H9 (cell line): ENCODE results near the gene ACTA1. TPM values are rescaled to one million over a fixed set of nuclear protein-coding genes. Genes with fewer than 3 reads are reported as not detected.

Experiments
- DNase-seq: peaks from one replicate; pipeline ENCODE4 v3.0.0-alpha.2; 2017
- H2AFZ ChIP-seq: one replicate; pipeline ENCODE4 v1.6.1; 2013; ENCODE audit warnings: mild to moderate bottlenecking, low read length, control low read depth, moderate library complexity
- H2AK5ac ChIP-seq: 2 replicates; pipeline ENCODE4 v1.6.1; 2013; ENCODE audit warnings: low read length, control low read depth, mixed read lengths; ENCODE audit not compliant: insufficient read length
- H2BK120ac ChIP-seq: one replicate; pipeline ENCODE4 v1.6.1; 2013; ENCODE audit warnings: low read depth, mild to moderate bottlenecking, low read length, control low read depth, inconsistent platforms; ENCODE audit not compliant: poor library complexity, severe bottlenecking
- H2BK12ac ChIP-seq: 2 replicates; pipeline ENCODE4 v1.6.1; 2013; ENCODE audit warnings: low read length, control low read depth, mixed read lengths, low read depth; ENCODE audit not compliant: insufficient read length
- H2BK15ac ChIP-seq: 2 replicates; pipeline ENCODE4 v1.6.1; 2013; ENCODE audit warnings: low read depth, low read length, control low read depth
- H2BK20ac ChIP-seq: one replicate; pipeline ENCODE4 v1.6.1; 2013; ENCODE audit warnings: low read depth, mild to moderate bottlenecking, low read length, control low read depth, inconsistent platforms; ENCODE audit not compliant: poor library complexity, severe bottlenecking
- H2BK5ac ChIP-seq: 2 replicates; pipeline ENCODE4 v1.6.1; 2013; ENCODE audit warnings: low read length, control low read depth, mixed read lengths; ENCODE audit not compliant: insufficient read length
- H3K14ac ChIP-seq: 2 replicates; pipeline ENCODE4 v1.6.1; 2013; ENCODE audit warnings: low read length, control low read depth; ENCODE audit not compliant: insufficient read depth
- H3K18ac ChIP-seq: 2 replicates; pipeline ENCODE4 v1.6.1; 2013; ENCODE audit warnings: low read depth, mild to moderate bottlenecking, mixed read lengths, low read length, control low read depth; ENCODE audit not compliant: insufficient read length
- H3K23ac ChIP-seq: 2 replicates; pipeline ENCODE4 v1.6.1; 2013; ENCODE audit warnings: low read length, control low read depth, mixed read lengths, low read depth; ENCODE audit not compliant: insufficient read length
- H3K23me2 ChIP-seq: 2 replicates; pipeline ENCODE4 v1.6.1; 2013; ENCODE audit warnings: low read depth, mild to moderate bottlenecking, mixed read lengths, low read length, control low read depth; ENCODE audit not compliant: insufficient read length, poor library complexity, severe bottlenecking
- H3K27ac ChIP-seq: 2 replicates; pipeline ENCODE4 v1.5.1; 2013; ENCODE audit warnings: low read length, control low read depth, mixed read lengths, low read depth; ENCODE audit not compliant: insufficient read length
- H3K27me3 ChIP-seq: 2 replicates; pipeline ENCODE4 v1.6.1; 2013; ENCODE audit warnings: low read length, control low read depth, inconsistent platforms; ENCODE audit not compliant: insufficient read depth
- H3K4ac ChIP-seq: 2 replicates; pipeline ENCODE4 v1.6.1; 2013; ENCODE audit warnings: low read depth, mild to moderate bottlenecking, control low read depth, inconsistent platforms, low read length, moderate library complexity
- H3K4me1 ChIP-seq: 2 replicates; pipeline ENCODE4 v1.6.1; 2013; ENCODE audit warnings: low read length, control low read depth, inconsistent platforms; ENCODE audit not compliant: insufficient read depth
- H3K4me2 ChIP-seq: 2 replicates; pipeline ENCODE4 v1.6.1; 2013; ENCODE audit warnings: low read length, control low read depth, mixed read lengths; ENCODE audit not compliant: insufficient read length, insufficient read depth
- H3K56ac ChIP-seq: 2 replicates; pipeline ENCODE4 v1.6.1; 2013; ENCODE audit warnings: low read depth, mild to moderate bottlenecking, mixed read lengths, low read length, control low read depth; ENCODE audit not compliant: insufficient read length
- H3K79me1 ChIP-seq: 2 replicates; pipeline ENCODE4 v1.6.1; 2013; ENCODE audit warnings: low read depth, mild to moderate bottlenecking, moderate library complexity, low read length, control low read depth, inconsistent platforms; ENCODE audit not compliant: insufficient read depth, poor library complexity, severe bottlenecking
- H3K79me2 ChIP-seq: 2 replicates; pipeline ENCODE4 v1.6.1; 2013; ENCODE audit warnings: low read length, control low read depth, inconsistent platforms; ENCODE audit not compliant: insufficient read depth
- H3K9ac ChIP-seq: 2 replicates; pipeline ENCODE4 v1.6.1; 2013; ENCODE audit warnings: low read length, control low read depth, mixed read lengths; ENCODE audit not compliant: insufficient read length; ENCODE audit errors: extremely low read depth
- H3K9me3 ChIP-seq: one replicate; pipeline ENCODE4 v1.6.1; 2013; ENCODE audit warnings: low read depth, low read length, inconsistent platforms; ENCODE audit not compliant: control insufficient read depth
- H3T11ph ChIP-seq: one replicate; pipeline ENCODE4 v1.6.1; 2013; ENCODE audit warnings: mild to moderate bottlenecking, low read length, control low read depth, inconsistent platforms
- H4K20me1 ChIP-seq: one replicate; pipeline ENCODE4 v1.6.1; 2013; ENCODE audit not compliant: control insufficient read depth, insufficient read length, insufficient read depth
- H4K5ac ChIP-seq: 2 replicates; pipeline ENCODE4 v1.6.1; 2013; ENCODE audit warnings: low read depth, mild to moderate bottlenecking, mixed read lengths, low read length, control low read depth; ENCODE audit not compliant: insufficient read length
- H4K8ac ChIP-seq: replicated peaks from 2 replicates; pipeline ENCODE4 v1.6.1; 2013; ENCODE audit warnings: low read length, control low read depth, mixed read lengths, low read depth; ENCODE audit not compliant: insufficient read length
- H4K91ac ChIP-seq: 2 replicates; pipeline ENCODE4 v1.6.1; 2013; ENCODE audit warnings: low read depth, mild to moderate bottlenecking, moderate library complexity, mixed read lengths, low read length, control low read depth; ENCODE audit not compliant: insufficient read length
- H3K27ac Mint-ChIP-seq, 3 experiments: 2 replicates in 2 of 3; 3 replicates in 1 of 3; pipeline ENCODE4 v1.8.0; 2020 to 2021; ENCODE audit warnings: mixed read lengths in 3 of 3, mild to moderate bottlenecking in 1 of 3, moderate library complexity in 1 of 3
- H3K27me3 Mint-ChIP-seq: 2 replicates; pipeline ENCODE4 v1.8.0; 2021; ENCODE audit warnings: low read depth, mild to moderate bottlenecking, moderate library complexity, mixed read lengths
- H3K36me3 Mint-ChIP-seq, 3 experiments: 2 replicates in 2 of 3; 3 replicates in 1 of 3; pipeline ENCODE4 v1.8.0; 2020 to 2021; ENCODE audit warnings: low read depth in 3 of 3, mixed read lengths in 3 of 3; ENCODE audit not compliant: insufficient read depth in 1 of 3
- H3K4me1 Mint-ChIP-seq, 2 experiments: 2 replicates each; pipeline ENCODE4 v1.8.0; 2020; ENCODE audit warnings: mixed read lengths in 2 of 2
- H3K4me3 Mint-ChIP-seq, 2 experiments: 2 replicates in 1 of 2; 3 replicates in 1 of 2; pipeline ENCODE4 v1.8.0; 2020 to 2021; ENCODE audit warnings: mild to moderate bottlenecking in 2 of 2, mixed read lengths in 2 of 2, moderate library complexity in 1 of 2
- H3K9me3 Mint-ChIP-seq, 2 experiments: 2 replicates in 1 of 2; 3 replicates in 1 of 2; pipeline ENCODE4 v1.8.0; 2020; ENCODE audit warnings: mild to moderate bottlenecking in 2 of 2, mixed read lengths in 2 of 2, moderate library complexity in 1 of 2
- CTCF ChIP-seq: fragments of 200-600 bp; sonication (generic); conservative IDR thresholded peaks from 3 replicates; pipeline ENCODE4 v1.8.0; 2021; ENCODE audit warnings: antibody characterized with exemption, mild to moderate bottlenecking
- WGBS: extraction: QIAGEN DNeasy Blood & Tissue Kit; methylation state at CpG from one replicate; pipeline ENCODE4 v1.1.7; 2013; ENCODE audit warnings: missing lambda C conversion rate, low lambda C conversion rate, mixed read lengths; ENCODE audit not compliant: insufficient read length; ENCODE audit errors: extremely low coverage; 5-methylcytosine and 5-hydroxymethylcytosine counted together
- total RNA-seq: library from RNA; stranded (reverse); gene quantifications from 2 replicates; pipeline ENCODE4 v1.2.1, GENCODE V29; 2021

The ACTA1 gene
- total RNA-seq, 1 experiment from 2014 or later, result 48.5 TPM

GRCh38 chr1:229452956-229453801, 19.3 kb upstream of the ACTA1 start:
- no peak overlapping the region for H3K18ac ChIP-seq
- H4K8ac ChIP-seq, result no peak overlapping the region
- no peak overlapping the region for H3K4me2 ChIP-seq
- H3K9ac ChIP-seq, result no peak overlapping the region
- H3K27me3 Mint-ChIP-seq, result no peaks in the 10 kb centered on the region
- H2AFZ ChIP-seq, result no peak overlapping the region
- no peak overlapping the region for H3T11ph ChIP-seq
- WGBS, result no CpG with 5 or more reads among the region's 5 CpGs
- H3K4me1 ChIP-seq, result no peaks in the 10 kb centered on the region
- H3K9me3 ChIP-seq, result no peaks in the 10 kb centered on the region
- H3K9me3 Mint-ChIP-seq, result no peaks in the 10 kb centered on the region
- no peak overlapping the region for H2BK120ac ChIP-seq
- H3K79me2 ChIP-seq, result no peaks in the 10 kb centered on the region
- H2BK20ac ChIP-seq, result no peak overlapping the region
- H3K4me3 Mint-ChIP-seq, result no peak overlapping the region
- no peak overlapping the region for H3K4ac ChIP-seq
- no peak overlapping the region for H3K27ac ChIP-seq
- no peak overlapping the region for H3K14ac ChIP-seq
- no peaks in the 10 kb centered on the region for H3K23me2 ChIP-seq
- peak overlapping the region in 1 of 3 experiments; percentile 51; a peak in 1 of 7 replicates for H3K27ac Mint-ChIP-seq
- H4K5ac ChIP-seq, result no peak overlapping the region
- no peak for DNase-seq
- no peaks in the 10 kb centered on the region for H4K20me1 ChIP-seq
- H2BK12ac ChIP-seq, result no peak overlapping the region
- no peak overlapping the region for H2BK5ac ChIP-seq
- no peak overlapping the region for H3K56ac ChIP-seq
- no peak overlapping the region for H2BK15ac ChIP-seq
- TF ChIP-seq CTCF, result peak; percentile 72
- no peaks in the 10 kb centered on the region for H3K27me3 ChIP-seq
- H3K36me3 Mint-ChIP-seq, result peaks cover 15 to 49% (median 28%) of the 10 kb centered on the region in 3 experiments; a peak in 6 of 7 replicates
- no peaks in the 10 kb centered on the region for H3K4me1 Mint-ChIP-seq
- no peak overlapping the region for H2AK5ac ChIP-seq
- H4K91ac ChIP-seq, result no peak overlapping the region
- H3K23ac ChIP-seq, result no peak overlapping the region
- no peaks in the 10 kb centered on the region for H3K79me1 ChIP-seq
